AG09319 (cell line): ENCODE measurements around the gene MYO5B.

Experiments used
- DNase-seq: peaks from one replicate; pipeline ENCODE4 v3.0.0-alpha.2; 2010; ENCODE audit warnings: low read depth; ENCODE audit errors: extremely low read depth
- TF ChIP-seq, protein P1 (sequence below): IDR thresholded peaks from 2 replicates; pipeline ENCODE4 v1.5.1; 2011; ENCODE audit warnings: low read depth, mild to moderate bottlenecking, inconsistent platforms, low read length, moderate library complexity

MYO5B gene

DNA sequence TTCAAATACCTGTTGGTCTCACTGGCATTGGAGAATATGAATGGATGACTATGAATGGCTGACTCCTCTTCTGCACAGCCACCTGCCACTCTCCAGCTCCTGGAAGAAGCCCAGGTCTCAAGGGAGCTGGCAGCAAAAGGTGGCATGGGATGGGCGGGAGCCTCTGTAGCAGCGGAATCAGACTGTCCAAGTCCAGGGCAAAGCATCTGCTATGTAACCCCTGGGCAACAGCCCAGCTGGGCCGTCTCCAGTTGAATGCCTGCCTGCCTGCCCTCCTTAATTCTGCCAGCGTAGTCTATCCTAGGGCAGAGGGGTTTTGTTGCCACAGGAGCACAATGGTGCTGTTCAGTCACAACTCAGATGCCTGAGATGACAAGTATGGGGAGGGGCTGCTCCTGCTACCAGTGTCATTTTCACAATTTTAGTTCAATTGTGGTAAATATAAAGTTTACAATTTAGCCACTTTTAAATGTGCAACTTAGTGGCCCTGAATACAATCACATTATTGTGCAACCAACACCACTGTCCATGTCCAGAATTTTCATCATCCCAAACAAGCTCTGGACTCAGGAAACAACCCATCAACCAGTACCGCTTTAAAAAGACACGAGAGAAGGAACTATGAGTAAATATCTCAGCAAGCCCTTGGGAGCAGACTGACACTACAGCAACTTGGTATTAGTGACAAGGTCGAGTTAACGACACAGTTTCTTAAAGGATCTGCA, 115.2 kb downstream of the MYO5B start:
- TF ChIP-seq, protein P1, sequence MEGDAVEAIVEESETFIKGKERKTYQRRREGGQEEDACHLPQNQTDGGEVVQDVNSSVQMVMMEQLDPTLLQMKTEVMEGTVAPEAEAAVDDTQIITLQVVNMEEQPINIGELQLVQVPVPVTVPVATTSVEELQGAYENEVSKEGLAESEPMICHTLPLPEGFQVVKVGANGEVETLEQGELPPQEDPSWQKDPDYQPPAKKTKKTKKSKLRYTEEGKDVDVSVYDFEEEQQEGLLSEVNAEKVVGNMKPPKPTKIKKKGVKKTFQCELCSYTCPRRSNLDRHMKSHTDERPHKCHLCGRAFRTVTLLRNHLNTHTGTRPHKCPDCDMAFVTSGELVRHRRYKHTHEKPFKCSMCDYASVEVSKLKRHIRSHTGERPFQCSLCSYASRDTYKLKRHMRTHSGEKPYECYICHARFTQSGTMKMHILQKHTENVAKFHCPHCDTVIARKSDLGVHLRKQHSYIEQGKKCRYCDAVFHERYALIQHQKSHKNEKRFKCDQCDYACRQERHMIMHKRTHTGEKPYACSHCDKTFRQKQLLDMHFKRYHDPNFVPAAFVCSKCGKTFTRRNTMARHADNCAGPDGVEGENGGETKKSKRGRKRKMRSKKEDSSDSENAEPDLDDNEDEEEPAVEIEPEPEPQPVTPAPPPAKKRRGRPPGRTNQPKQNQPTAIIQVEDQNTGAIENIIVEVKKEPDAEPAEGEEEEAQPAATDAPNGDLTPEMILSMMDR, result no peak

GRCh38 chr18:50076277-50076676, 118.7 kb downstream of the MYO5B start:
- no peak for DNase-seq
- TF ChIP-seq, protein P1, result no peak

More for the DNA sequence above, 115.2 kb downstream of the MYO5B start:
- DNase-seq, result no peak

- TF ChIP-seq, protein P1, result no peak
- DNase-seq, result no peak
Observed at GRCh38 chr18:50075772-50076171, 119.2 kb downstream of the MYO5B start.

DNA sequence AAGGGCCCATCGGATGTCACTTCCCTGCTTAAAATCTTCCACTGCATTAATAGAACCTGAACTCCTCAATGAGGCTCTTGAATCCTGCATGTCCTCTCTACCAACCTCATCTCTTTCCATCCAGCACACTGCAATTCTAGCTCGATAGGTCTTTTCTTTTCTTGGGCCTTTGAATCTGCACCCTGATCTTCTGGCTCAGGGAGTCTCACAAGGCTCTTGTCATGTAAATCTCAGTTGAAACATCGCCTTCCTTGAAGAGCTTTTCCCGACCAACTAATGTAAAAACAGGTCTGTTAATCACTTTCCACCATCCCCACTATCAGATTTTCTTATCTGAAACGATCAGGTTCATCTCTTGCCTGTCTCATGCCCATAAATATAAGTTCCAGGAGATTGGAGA, 120.5 kb downstream of the MYO5B start:
- no peak for DNase-seq
- TF ChIP-seq, protein P1, result no peak

DNA sequence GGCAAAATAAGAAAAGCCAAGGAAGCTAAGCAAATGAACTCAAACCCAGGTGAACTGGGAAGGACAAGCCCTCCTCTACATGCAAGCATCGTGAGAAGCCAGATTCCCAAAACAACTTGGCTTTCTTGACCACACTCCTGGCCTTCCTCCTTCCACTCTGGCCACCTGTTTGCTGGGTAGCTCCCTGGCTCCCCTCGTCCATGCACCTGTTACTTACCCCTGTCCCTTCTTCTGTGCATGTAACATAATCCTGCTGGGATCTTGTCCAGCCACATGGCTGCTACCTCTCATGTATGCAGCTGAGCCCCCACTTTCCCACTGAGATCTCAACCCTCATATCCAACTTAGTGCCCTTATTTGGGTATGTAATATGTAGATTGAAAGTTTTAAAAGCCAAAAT, 121.6 kb downstream of the MYO5B start:
- no peak for DNase-seq
- TF ChIP-seq, protein P1, result no peak

DNA sequence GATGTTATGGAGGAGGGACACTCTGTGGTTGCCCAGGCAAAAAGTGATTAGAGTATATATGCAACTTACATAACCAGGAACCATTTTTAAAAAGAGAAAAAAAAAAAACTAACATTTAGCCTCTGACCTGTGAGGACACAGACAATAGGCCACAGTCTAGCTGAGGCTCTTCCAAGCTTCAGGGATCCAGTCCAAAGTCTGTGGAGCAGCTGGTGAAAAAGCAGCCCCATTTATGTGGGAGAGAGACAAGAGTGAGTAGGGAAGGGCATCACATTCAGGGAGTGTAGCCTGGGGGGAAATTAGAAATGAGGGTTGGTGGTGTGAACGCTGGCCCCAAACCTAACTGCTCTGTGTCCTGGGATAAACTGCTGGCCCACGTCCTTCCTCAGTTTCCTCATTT, 122.8 kb downstream of the MYO5B start:
- TF ChIP-seq, protein P1, result no peak
- DNase-seq, result no peak

- no peak for DNase-seq
Observed at GRCh38 chr18:50071397-50071796, 123.5 kb downstream of the MYO5B start.

More at GRCh38 chr18:50071397-50071796, 123.5 kb downstream of the MYO5B start:
- TF ChIP-seq, protein P1, result no peak
